HG03135 (cell line): Measurements from ENCODE around the gene INSR.
"Not testable (repeated sequence)": the region's sequence is repeated elsewhere in the genome, so short reads cannot be mapped to it uniquely, and the experiment has no call there.

Experiments used
- ATAC-seq: cut with Tn5 transposase; IDR thresholded peaks from one replicate; pipeline ENCODE4 v1.9.1; 2021; ENCODE audit warnings: mild to moderate bottlenecking, moderate library complexity; ENCODE audit not compliant: unreplicated experiment

Gene INSR

GRCh38 chr19:7147119-7147675 lies 147.0 kb downstream of the INSR start:
- not testable (repeated sequence) for ATAC-seq

GRCh38 chr19:7146086-7146485 lies 148.1 kb downstream of the INSR start:
- ATAC-seq, result not testable (repeated sequence)

GRCh38 chr19:7145494-7145893 lies 148.7 kb downstream of the INSR start:
- no peak for ATAC-seq

- no peak for ATAC-seq
Measured at GRCh38 chr19:7142771-7143170, 151.4 kb downstream of the INSR start.

- ATAC-seq, result no peak
Measured at GRCh38 chr19:7140137-7140536, 154.1 kb downstream of the INSR start.

GRCh38 chr19:7139095-7139494 lies 155.1 kb downstream of the INSR start:
- ATAC-seq, result no peak

- ATAC-seq, result no peak
Measured at GRCh38 chr19:7138402-7138801, 155.8 kb downstream of the INSR start.

GRCh38 chr19:7137120-7137519 lies 157.1 kb downstream of the INSR start:
- ATAC-seq, result no peak

GRCh38 chr19:7132054-7132453 lies 162.2 kb downstream of the INSR start:
- no peak for ATAC-seq

- ATAC-seq, result no peak
Measured at GRCh38 chr19:7130043-7130442, 164.2 kb downstream of the INSR start.

- no peak for ATAC-seq
Measured at GRCh38 chr19:7126132-7126531, 168.1 kb downstream of the INSR start.

- ATAC-seq, result no peak
Measured at GRCh38 chr19:7125221-7125620, 169.0 kb downstream of the INSR start.

GRCh38 chr19:7124782-7125181 lies 169.4 kb downstream of the INSR start:
- no peak for ATAC-seq

GRCh38 chr19:7122701-7123100 lies 171.5 kb downstream of the INSR start:
- ATAC-seq, result no peak

GRCh38 chr19:7120499-7120898 lies 173.7 kb downstream of the INSR start:
- no peak for ATAC-seq

GRCh38 chr19:7119582-7119981 lies 174.6 kb downstream of the INSR start:
- no peak for ATAC-seq

GRCh38 chr19:7117248-7117647 lies 177.0 kb downstream of the INSR start:
- ATAC-seq, result no peak

- no peak for ATAC-seq
Measured at GRCh38 chr19:7115721-7116120, 178.5 kb downstream of the INSR start.

- no peak for ATAC-seq
Measured at GRCh38 chr19:7113233-7113632, 181.0 kb downstream of the INSR start.

- ATAC-seq, result no peak
Measured at GRCh38 chr19:7112675-7113074, 181.5 kb downstream of the INSR start.

- ATAC-seq, result no peak
Measured at GRCh38 chr19:7109678-7110289, 184.4 kb downstream of the INSR start.

- ATAC-seq, result no peak
Measured at GRCh38 chr19:7106711-7107657, 187.2 kb downstream of the INSR start.
